Measurements from ENCODE around the gene PNLIPRP2.

The PNLIPRP2 gene

DNA sequence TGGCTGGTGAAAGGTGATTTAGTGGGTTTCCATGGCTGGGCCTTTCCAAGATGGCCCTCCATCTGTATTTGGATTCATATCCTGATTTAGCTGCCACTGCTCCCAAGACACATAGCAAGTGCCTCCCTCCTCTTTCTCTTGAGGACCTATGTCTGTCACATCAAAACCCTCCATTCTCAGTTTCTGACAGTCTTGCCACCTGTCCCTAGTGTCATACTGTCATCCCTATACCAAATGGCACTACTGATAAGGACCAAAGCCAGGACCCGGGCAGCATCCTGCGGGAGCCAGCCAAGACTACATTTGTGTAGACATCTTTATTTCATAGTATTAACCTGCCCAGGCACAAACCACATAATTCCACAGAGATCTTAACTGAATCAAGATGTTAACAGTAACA lies 34.8 kb downstream of the PNLIPRP2 start:
- no peak for DNase-seq (ENCODE audit: low read depth)

DNA sequence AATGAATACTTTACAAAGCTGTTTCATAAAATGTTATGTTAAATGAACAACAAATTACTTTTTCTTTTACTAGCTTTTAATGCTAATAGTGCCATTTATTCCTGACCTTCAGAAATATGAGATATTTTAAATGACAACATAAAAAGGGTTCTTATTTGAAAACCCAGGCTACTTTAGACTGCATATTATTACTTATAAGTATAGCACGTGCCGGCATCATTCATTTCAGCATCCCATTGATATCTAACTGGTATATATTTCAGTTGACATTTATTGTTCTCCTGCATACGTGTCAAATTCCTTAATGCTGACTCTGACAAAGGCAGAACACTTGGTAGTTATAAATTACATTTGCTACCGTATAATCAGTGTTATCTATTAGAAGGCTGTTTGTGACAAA lies 35.3 kb downstream of the PNLIPRP2 start:
- no peak for DNase-seq (ENCODE audit: low read depth)

DNA sequence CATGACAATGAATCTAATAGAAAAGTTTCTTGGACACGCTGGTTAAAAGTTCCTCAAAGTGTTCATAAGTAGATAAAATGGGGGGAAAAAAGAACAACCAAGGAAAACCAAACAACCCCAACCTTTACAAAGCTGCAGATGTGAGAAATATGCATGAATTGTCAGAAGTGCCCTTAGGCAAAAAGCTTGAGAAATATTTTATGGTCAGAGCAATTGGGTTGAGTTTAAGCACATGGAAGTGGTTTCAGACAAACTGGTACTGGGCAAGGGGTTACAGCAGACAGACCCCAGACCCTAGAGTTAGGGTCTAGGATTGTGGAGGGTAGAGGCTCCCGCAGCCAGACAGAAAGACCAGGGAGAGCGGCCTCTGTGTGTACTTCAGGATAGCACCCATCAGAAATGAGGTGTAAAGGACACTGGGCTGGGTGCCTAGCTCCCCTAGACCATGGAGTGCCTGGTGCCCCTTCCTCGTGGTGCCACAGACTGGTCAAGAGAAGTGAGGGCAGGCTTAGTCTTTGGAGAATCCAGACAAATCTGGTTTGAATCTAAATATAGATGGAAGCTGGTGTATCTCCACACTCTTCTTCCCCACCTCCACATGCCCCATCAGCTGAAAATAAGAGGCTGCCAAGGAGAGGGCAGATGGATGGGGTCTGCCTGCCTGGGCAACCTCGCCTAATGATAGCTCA lies 37.3 kb downstream of the PNLIPRP2 start:
- no peak for DNase-seq (ENCODE audit: low read depth)

DNA sequence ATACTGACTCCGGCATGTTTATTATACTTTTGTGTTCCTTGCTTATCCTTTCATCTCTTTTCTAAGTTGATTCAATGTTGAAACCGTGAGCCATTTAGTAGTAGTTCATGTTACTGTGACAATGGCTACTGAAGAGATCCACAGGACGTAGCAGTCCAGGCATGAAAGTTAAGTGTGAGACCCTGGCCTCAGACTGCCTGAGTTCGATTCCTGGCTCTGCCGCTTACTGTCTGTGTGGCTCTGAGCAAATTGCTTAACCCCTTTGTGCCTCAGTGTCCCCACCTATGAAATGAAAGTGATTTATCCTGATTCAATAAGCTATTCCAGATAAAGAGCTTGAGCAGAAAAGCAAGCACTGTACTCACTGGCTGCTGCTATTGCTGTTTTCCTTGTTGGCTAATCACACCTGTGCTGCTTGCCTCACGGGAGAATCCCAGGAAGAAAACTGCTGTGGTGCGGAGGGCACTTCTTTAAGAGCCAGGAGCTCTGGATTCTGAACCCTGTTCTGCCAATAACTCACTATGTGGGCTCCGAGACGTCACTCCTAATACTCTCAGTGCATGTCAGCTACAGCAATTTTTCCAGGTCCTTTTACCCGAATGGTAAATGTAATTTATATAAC lies 38.4 kb downstream of the PNLIPRP2 start:
- DNase-seq (ENCODE audit: low read depth), result no peak

DNA sequence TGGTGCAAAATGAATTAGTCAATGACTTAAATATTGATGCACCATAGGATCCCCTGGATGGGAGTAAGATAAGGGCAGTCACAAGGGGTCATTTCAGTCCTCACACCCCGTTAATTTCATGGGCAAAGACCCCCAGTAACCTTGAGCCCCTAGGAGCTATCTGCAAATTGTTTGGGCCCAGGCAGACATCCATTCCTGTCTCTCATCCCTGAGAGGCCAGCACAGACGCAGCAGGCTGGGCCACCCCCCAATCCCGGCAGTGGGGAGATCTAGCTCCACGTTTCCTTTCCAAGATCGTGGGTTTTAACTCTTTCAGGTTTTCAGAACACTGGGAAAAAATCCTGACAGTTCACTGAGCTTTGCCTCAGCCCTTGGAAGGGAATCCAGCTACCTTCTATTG lies 40.1 kb downstream of the PNLIPRP2 start:
- DNase-seq (ENCODE audit: low read depth), result no peak

DNA sequence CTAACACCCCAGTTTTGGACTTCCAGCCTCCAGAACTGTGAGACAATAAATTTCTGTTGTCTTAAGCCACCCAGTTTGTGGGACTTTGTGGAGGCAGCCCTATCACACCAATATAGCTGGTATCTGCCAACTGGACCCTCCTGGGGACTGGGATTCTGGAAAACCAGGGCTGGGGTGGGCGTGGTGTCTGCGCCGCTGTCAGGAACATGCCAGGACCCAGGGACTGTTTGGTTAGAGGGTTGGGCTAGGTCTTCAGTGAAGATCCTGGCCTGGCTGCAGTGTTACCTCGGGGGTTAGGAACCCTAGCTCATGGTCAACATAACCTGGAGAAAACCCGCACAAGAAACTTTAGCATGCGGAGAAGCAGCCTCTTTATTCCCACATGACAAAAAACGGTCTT lies 42.6 kb downstream of the PNLIPRP2 start:
- DNase-seq (ENCODE audit: low read depth), result no peak

DNA sequence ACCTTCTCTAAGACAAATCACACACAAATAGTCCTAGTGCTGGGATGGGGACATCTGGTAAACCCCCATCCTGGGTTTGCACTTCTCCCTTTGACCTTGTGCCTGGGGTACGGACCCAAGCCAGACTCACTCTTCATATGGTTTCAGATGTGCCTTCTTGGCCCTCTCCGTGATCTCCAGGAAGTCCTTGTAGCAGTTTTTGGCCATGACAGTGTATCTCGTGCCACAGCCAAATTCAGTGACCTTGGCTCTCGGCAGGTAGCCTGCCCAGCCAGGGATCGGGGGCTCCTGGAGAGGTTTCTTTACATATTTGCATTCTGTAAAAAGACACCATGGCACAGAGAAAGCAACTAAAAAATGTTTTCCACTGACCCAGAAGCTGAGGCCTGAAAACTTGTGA lies 43.9 kb downstream of the PNLIPRP2 start:
- no peak for DNase-seq (ENCODE audit: low read depth)

DNA sequence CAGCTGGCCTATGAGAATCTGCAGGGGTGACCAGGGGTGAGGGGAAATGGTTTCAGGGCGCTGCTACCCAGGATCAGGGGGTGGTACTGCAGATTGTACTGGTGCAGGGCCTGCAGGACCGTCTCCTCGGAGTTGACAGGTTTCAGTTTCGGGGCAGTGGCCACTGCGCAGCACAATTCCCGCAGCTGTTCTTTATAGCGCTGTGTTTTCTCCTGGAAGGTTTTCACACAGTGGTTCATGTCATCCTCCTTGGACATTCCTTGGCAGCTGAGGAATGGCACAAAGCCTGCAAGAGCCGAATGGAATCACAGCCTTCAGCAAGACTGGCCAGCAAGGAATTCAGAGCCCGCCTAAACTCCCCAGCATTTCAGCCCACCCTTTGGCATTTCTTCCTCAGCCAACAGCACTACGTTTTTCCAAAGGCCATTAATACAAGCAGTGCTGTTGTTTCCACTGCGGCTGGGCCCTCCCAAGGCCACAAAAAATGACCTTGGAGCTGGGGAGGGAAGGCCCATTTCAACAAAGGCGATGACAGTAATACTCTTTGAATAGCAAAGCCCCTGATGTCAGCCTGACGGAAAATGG lies 44.9 kb downstream of the PNLIPRP2 start:
- no peak for DNase-seq (ENCODE audit: low read depth)

DNA sequence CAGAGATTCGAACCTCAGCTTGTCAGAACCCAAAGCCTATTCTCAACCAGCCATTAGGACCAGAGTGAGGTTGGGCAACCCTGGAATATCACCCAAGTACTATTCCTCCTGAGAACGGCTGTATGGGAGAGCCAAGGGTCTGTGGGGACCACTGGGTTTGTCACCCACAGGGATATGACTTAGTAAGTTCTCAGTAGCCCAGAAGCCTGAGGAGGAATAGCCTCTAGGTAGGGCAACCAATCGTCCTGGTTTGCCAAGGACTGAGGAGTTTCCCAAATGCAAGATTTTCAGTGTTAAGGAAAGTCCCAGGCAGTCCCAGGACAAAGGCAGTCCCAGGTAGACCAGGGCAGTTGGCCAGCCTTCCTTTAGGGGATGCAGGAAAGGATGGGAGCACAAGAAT lies 46.7 kb downstream of the PNLIPRP2 start:
- no peak for DNase-seq (ENCODE audit: low read depth)

DNA sequence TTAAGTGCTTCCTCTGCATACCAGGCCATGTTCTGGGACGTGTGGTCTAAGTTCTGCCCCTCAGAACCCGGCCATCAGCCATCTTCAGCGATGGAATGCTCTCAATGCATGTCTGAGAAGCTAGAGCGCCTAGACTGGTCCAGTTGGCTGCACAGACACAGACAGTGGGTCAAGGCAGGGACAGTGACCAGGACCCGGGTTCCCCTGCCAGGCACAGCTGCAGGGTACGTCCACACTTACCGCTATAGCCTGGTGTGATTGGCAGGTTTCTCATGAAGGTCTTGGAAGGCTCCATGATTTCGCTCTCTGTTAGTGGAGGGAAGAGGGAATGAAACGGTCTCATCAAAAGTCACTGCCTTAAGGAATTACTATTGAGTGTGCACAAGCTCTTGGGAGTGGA lies 47.3 kb downstream of the PNLIPRP2 start:
- no peak for DNase-seq (ENCODE audit: low read depth)

DNA sequence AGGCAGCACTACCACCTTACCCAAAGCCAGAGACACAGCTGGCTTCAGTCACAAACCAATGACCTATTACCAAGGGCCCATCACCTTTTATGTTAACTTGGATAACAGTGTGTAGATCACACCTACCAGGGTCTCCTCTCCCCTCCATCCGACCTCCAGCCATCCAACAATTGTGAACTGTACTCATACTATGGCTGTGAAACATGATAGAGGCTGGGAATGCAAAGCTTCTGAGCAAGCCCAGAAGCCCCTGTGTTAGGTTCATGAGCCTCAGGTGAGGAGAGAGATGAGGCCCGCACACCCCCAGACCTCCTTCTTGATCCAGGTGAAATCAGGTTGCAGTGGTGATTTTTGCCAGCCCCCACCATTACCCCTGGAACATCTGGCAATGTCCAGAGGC lies 47.7 kb downstream of the PNLIPRP2 start:
- no peak for DNase-seq (ENCODE audit: low read depth)

DNA sequence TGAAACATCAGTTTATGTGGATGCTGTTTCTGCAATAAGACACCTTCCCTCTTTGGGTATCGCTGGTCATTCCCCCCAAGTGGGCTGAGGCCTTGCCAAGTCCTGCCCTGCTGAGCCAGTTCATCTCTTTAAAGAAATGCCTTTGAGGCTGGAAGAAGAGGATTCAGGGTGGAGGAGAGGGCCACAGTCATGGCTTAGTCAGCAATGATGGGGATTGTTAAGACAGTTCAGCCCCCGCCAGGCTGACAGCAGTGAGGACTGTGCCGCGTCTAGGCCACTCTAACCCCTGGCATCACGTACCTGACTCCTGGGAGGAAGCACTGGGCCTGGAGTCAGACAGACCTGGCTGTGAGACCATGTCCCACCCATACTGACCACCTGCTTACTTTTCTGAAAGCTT lies 48.3 kb downstream of the PNLIPRP2 start:
- DNase-seq (ENCODE audit: low read depth), result no peak

DNA sequence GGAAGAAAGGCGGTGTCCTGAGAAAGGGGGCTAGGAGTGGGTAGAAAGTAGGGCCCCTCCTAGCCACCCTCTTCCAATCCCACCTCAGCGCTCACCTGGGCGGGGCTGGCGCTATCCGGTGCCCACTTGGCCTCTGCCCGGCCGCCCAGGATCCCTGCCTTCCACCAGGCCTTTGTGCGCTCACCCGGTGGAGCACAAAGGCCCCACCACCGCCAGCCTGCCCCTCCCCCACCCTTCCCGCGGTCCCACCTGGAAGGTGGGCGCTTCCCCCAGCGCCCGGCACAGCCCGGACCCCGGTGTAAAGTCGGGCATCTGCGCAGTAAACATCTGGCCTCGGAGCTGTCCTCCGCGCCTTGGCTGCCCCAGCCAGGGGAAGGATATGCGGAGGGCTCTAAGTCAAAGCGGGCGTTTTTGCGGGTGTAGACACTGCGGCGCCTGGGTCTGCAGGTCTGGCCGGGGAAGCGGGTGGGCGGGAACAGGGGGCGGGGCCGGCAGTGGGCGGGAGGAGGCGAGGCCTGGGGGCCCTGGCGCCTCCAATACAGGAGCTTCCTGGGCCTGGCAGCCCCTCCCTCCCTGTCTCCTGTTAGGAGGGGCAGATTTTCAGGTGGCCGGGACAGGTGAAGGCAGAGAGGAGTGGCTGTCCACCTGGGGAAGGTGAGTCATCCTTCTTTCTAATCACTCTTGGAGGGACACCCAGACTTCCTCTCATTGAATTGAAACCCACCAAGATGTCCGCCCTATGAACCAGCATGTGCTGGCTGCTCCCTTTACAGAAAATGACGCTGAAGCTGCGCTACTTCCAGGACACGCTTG lies 49.3 kb downstream of the PNLIPRP2 start:
- no peak for DNase-seq (ENCODE audit: low read depth)

DNA sequence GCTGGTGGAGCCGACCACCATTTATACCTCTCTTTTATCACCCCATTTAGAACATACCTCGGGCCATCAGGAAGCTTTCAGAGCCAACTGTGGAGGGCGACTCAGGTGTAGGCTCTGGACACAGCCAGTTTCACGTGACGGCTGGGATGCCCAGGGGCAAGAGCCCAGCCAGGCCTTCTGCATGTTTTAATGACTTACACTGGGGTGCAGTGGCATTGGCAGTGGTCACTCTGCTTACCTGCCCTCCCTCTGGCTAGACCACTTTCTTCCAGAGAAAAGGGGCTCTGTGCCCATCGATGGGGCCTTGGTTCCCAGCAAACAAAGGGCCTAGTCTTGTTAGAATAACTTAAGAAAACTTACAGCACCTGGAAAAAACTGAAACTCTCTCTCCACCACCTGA lies 50.0 kb downstream of the PNLIPRP2 start:
- no peak for DNase-seq (ENCODE audit: low read depth)

DNA sequence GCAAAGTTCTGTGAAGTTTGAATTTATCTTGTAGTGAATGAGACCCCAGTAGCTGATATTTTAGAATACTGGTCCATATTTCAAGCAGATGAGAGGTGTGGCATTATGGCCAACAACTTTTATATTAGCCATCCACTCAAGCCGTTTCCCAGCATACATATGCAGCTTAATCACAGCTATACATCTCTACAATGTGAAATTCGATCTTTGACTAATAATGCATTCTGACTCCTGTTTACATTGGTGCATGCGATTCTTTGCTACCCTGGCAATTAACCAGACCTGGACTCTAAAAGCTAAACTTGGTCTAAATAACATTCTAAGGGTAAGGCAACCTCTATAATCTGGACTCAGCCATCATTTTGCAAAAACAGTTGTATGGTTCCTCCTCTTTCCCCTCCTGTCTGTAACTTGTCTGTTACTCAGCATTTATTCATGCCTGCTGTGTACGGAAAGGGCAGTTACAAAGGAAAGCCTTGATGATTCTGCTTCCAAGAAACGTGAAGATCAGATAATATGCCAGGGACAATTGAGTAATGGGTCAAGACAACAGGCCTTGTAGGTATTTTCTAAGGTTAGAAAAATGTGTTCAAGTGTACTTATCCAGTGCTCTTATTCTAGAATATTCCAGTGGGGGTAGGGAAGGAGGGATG lies 50.6 kb downstream of the PNLIPRP2 start:
- DNase-seq (ENCODE audit: low read depth), result no peak

DNA sequence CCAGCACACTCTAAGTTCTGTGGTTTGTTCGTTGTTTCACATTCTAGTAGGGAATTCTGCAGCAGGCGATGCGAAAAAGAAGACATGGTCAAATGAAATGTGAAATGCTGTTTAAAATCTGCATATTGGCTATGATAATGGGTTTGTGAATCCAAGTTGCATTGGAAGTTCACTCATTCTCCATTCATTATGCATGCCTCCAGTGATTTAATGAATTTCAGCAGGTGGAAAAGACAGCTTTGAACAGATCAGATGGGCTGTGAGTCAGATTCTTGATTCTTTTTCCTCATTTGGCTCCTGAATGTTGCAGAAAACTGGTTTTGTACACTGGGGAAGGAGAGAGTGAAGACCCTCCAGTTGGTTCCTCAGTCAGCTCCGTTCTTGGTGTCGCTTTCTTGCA lies 52.1 kb downstream of the PNLIPRP2 start:
- no peak for DNase-seq (ENCODE audit: low read depth)

DNA sequence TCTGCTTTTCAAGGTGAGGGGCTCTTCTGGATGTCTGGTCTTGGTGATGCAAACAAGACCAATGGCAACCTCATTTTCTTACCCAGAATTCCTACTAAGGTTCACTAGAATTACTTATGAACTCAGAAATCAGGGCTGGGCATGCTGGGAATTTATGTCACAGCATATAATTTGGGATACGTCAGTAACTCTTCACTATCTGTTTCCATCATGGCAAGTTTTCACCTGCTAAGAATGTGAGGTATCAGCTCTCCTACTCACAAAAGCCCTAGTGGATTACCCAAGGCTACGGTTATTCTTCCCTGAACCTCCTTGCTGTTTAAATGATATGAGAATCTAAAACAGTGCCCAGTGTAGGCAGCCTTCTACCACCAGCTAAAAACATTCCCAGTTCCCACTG lies 53.1 kb downstream of the PNLIPRP2 start:
- no peak for DNase-seq (ENCODE audit: low read depth)

DNA sequence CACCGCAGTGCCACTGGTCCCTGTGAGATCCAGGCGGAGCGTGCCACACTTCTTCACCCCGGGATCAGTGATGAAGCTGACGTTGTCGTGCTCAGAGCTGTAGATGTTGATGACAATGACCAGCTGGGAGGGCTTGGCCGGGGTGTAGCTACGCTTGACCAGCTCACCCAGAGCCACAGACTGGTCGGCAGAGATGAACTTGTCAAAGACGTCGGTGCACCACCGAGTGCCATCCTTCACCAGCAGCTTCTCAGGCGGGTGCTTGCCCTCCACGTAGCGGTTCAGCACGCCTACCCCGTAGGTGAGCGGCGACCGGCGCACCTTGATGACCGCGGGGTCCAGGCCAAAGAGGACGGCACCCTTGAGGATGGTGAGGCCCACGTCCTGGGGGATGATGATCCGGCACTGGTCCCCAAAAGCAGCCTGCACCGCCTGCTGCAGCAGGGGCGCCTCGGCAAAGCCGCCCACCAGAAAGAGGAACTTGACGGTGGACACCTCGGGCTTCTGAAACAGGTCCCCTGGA lies 54.2 kb downstream of the PNLIPRP2 start:
- no peak for DNase-seq (ENCODE audit: low read depth)

DNA sequence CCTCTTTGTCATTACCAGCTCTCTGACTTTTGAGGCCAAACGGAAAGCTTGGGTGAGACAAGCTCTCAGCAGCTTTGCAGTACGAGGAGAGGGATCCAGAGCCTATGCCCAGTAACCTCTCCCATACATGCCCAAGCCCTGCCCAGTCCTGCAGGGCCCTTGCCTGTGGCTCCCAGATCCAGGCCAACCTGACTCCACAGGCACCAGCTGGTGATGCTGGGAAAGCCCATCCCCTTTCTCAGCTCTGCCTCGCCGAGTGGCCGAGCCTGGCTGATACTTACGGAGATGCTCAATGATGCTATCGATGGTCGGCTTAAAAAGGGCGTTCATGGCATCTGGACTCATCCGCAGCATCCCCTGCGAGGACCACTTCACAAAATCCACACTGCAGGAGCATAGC lies 55.4 kb downstream of the PNLIPRP2 start:
- no peak for DNase-seq (ENCODE audit: low read depth)

DNA sequence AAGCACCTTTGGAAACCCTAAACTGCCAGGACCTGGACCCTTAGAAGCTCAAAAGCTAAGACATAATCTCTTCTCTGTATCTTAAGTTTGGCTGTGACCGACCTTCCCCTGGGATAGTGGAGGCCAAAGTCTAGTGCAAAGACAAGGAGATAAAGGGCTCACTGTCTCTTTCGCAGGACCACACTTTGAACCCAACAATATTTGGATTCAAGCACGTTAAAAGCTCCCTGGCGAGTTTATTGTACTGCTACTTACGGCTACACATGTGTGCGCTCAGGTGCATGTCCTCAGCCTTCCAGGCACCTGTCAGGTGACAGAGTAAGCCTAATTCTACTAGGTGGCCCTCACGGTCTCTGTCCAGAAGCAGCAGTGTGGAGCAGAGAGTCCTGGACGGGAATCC lies 55.9 kb downstream of the PNLIPRP2 start:
- DNase-seq (ENCODE audit: low read depth), result no peak

DNA sequence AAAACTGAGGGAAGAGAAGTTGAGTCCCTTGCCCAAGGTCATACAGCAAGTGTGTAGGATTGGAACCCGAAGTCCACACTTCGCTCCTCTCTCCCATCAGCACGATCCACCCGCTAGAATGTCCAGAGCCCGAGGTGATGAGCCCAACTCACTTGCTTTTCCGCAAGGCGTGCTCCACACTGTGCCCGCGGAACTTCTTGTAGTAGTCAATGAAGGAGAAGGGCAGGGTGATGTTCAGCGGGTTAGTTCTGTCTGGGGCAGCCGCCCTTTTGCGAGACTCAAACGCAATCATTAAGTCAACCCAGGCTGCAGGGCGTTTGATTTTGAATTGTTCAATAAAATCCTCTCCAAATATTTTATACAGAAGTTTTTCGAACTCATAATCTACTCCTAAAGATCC lies 58.6 kb downstream of the PNLIPRP2 start:
- DNase-seq (ENCODE audit: low read depth), result no peak

DNA sequence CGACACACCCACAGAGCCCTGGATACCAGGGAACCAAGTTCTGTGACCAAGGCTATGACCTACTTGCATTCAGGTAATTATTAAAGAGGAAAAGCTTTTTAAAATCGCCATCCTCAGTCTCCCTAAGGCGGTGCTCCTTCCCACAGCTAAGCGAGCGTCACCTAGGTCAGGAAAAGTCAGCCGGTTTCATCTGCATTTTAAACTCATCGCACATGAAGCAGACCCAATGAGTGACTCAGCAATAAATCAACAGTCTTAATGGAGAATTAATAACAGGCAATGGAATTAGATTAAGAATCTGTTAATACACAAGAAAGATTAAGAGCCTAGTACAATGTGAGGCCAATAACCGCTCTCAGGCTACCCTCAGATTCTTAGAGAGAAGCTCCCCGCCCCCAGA lies 62.4 kb downstream of the PNLIPRP2 start:
- no peak for DNase-seq (ENCODE audit: low read depth)
